ENCODE data around the gene STAT5A.

STAT5A gene

DNA sequence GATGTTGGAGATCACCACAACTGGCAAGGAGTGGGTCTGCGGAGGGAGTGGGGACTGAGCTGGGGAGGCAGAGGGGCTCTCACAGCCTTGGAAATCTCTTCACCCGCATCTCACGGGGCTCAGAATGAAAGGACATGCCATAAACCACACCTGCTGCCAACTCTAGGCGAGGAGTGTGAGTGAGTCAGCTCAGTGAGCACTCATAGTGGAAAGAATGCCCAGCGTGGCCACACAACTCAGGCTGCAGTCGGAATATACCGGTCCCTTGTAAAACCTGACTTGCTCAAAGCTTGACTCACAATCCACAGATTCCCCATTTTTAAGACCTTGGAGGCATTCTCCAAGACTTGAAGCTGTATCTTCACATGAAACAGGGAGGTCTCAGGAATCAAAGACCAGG is 36.7 kb downstream of the STAT5A start:
- FAIRE-seq = no peak
- TF ChIP-seq, protein P1, sequence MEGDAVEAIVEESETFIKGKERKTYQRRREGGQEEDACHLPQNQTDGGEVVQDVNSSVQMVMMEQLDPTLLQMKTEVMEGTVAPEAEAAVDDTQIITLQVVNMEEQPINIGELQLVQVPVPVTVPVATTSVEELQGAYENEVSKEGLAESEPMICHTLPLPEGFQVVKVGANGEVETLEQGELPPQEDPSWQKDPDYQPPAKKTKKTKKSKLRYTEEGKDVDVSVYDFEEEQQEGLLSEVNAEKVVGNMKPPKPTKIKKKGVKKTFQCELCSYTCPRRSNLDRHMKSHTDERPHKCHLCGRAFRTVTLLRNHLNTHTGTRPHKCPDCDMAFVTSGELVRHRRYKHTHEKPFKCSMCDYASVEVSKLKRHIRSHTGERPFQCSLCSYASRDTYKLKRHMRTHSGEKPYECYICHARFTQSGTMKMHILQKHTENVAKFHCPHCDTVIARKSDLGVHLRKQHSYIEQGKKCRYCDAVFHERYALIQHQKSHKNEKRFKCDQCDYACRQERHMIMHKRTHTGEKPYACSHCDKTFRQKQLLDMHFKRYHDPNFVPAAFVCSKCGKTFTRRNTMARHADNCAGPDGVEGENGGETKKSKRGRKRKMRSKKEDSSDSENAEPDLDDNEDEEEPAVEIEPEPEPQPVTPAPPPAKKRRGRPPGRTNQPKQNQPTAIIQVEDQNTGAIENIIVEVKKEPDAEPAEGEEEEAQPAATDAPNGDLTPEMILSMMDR (IDR thresholded peaks at IDR 0.05; ENCODE audit: insufficient read depth, missing control alignments) = no peak
- no peak for DNase-seq (ENCODE audit: insufficient read length, low spot score)

DNA sequence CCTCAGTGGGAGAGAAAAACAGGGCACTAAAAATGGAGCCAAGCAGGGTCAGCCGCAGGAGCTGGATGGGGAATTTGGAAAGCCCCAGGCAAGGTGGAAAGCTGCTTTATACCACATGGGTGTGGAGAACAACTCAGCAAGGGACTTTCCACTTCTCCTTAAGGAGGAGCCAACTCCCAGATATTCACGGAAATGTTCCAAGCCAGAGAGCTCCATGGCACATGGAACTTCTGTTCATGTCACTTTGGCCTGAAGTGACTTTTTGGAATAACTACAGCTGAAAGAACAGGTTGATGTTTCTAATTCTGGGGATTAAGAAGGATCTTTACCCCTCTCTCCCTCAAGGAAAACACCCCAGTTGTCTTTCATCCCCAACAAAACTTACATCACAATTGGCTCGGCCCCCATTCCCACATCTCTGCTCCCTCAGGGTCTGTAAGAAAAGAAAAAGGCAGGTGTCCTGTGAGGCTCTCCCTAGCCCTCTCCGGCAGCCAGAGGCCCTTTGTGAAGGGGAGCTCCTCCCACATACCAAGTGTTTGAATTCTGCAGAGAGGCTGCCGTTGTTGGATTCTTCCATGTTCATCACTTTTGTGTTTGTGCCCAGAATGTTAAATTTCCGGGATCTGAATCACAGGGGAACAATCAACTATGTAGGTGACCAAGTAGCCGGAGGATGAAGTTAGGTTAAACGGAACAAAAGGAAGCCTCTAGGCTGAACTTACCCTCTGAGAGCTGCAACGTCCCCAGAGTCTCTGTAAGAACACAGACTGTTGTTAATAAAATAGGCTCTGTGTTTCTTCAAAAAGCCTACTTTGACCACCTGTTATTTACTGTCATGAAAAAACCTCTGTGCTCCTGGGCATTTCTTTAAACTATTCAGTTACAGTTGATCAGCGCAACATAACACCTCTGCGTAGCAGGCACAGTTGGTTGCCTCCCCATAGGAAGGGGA is 41.0 kb downstream of the STAT5A start:
- TF ChIP-seq, protein P1 (IDR thresholded peaks at IDR 0.05; ENCODE audit: insufficient read depth, missing control alignments) = no peak
- FAIRE-seq (no peak), DNase-seq (ENCODE audit: insufficient read length, low spot score) (no peak)

- FAIRE-seq (no peak), DNase-seq (ENCODE audit: insufficient read length, low spot score) (no peak)
- TF ChIP-seq, protein P1 (IDR thresholded peaks at IDR 0.05; ENCODE audit: insufficient read depth, missing control alignments) = no peak
These were observed 44.8 kb downstream of the STAT5A start for GRCh38 chr17:42333053-42333452.

GRCh38 chr17:42334677-42335076 is 46.4 kb downstream of the STAT5A start:
- no peak for DNase-seq (ENCODE audit: insufficient read length, low spot score)
- FAIRE-seq = no peak
- TF ChIP-seq, protein P1 (IDR thresholded peaks at IDR 0.05; ENCODE audit: insufficient read depth, missing control alignments) = peak; percentile 8

DNA sequence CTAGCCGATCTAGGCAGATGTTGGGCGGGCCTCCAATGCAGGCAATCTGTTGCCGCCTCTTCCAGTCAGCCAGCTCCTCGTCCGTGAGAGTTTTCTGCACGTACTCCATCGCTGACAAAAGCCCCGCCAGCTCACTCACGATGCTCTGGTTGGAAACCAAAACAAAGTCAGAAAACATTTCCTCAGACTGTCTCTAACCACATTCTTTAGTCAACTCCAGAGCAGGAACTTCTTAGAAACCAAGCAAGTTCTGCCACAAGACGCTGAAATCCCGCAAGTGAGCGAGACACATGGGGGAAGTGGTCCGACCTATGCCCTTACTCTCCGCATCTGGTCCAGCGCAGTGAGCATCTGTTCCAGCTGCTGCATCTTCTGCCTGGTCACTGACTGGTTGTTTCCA is 49.1 kb downstream of the STAT5A start:
- FAIRE-seq = no peak
- no peak for DNase-seq (ENCODE audit: insufficient read length, low spot score)
- TF ChIP-seq, protein P1 (IDR thresholded peaks at IDR 0.05; ENCODE audit: insufficient read depth, missing control alignments) = no peak

DNA sequence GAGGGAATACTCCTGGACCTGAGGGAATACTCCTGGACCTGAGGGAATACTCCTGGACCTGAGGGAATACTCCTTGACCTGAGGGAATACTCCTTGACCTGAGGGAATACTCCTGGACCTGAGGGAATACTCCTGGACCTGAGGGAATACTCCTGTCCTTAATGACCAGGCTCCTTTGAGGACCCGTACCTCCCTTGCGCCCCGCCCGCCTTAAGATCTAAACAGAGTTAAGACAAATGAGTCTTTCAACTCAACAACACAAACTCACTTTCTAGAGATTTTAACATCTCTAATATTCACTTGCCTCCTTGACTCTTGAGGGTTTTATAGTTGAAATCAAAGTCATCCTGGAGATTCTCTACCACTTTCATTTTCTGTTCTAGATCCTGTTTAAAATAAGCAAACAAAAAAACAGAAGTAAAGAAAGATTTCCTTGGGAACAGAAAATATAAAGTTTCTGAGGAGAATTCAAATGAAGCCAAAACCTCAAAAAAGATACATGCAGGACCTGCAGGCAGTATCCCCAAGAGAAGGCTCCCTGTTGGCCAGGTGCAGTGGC is 50.2 kb downstream of the STAT5A start:
- TF ChIP-seq, protein P1 (IDR thresholded peaks at IDR 0.05; ENCODE audit: insufficient read depth, missing control alignments) = no peak
- no peak for DNase-seq (ENCODE audit: insufficient read length, low spot score)
- FAIRE-seq = no peak

DNA sequence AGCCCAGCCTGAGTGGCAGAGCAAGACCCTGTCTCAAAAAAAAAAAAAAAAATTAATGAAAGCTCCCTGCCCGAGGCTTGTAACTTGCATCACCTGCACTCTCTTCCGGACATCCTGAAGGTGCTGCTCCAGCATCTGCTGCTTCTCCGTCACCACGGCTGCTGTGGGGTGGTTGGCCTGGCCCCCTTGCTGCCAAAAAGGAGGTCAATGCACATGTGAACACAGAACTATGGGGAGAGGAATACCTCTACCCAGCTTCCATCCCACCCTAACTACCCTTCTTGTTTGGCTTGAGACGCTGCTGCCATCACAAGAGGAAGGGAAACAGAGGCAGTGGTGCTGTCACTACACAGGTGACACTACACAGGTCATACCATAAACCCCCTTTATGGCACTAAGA is 50.9 kb downstream of the STAT5A start:
- TF ChIP-seq, protein P1 (IDR thresholded peaks at IDR 0.05; ENCODE audit: insufficient read depth, missing control alignments) = no peak
- FAIRE-seq (no peak), DNase-seq (ENCODE audit: insufficient read length, low spot score) (no peak)
